ENCODE measurements around the gene ABCB11. TPM values are rescaled to one million over a fixed set of nuclear protein-coding genes. Genes with fewer than 3 reads are reported as not detected.
"Not testable (repeated sequence)": the region's sequence is repeated elsewhere in the genome, so short reads cannot be mapped to it uniquely, and the experiment has no call there.

Gene ABCB11
- total and polyA plus RNA-seq, 7 donors = 0.01 to 0.12 (median 0.04) TPM; not detected in 2

DNA sequence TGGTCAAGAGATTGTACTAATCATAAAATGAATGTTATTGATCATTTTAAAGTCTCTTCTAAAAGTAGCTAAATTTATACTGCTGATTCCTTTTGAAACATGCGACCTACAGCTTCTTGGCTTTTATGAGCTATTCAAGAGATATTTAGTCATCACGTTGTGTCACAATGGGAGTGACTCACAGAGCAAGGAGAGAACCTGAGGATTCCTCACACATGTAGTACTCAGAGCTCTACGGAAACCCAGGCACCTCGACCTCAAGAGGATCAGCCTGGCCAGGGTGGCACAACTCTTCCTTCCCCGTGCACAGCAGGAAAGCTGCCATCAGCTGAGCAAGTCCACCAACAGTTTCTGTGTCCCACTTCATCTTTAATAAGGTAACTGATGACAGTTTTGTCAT lies 38.2 kb upstream of the ABCB11 start, which contains the start of gene DHRS9:
TSS of gene DHRS9 (plus strand) at position 223 of the 400 bp plus-strand sequence. CDS start 12,019 bp downstream, outside the sequence.
- no peaks in the 10 kb centered on the region for H3K9me3 ChIP-seq
- no peaks in the 10 kb centered on the region for H3K4me1 ChIP-seq
- intact Hi-C loops (cut with DNase I) = no loop called here
- H3K27ac ChIP-seq = no peak within 1 kb of the TSS
- TF ChIP-seq CTCF (IDR thresholded peaks at IDR 0.05) = no peak
- ATAC-seq (no peak), DNase-seq (no peak)
- H3K4me3 ChIP-seq = no peak within 1 kb of the TSS
- 66 to 73% (median 70%) methylated on average over 5 of the region's 5 CpGs for WGBS, 3 donors
- H3K36me3 ChIP-seq (ENCODE audit: insufficient read depth in 1 of 2, low read depth in 1 of 2) = no peaks in the 10 kb centered on the region
- no peaks in the 10 kb centered on the region for H3K27me3 ChIP-seq (ENCODE audit: insufficient read depth in 3 of 3, low read length in 2 of 3)

DNA sequence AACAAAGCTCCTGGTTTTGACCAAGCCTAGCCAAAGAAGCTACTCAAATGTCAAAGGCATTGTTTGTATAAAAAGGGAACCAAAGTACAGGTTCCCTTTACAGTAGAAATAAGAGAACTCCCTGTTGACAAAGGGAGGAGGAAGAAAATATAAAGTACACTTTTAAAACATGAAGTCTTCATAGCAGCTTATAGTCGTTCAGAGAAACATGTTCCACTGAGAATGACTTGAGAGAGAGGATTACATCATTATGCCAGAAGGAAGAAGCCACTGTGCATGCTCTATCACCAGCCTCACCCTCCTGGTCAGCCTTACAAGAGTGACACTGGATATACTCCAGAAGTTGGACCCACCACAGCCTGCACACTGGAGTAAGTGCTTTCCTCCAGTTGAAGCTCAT lies 35.8 kb upstream of the ABCB11 start:
- no peaks in the 10 kb centered on the region for H3K36me3 ChIP-seq (ENCODE audit: insufficient read depth in 1 of 2, low read depth in 1 of 2)
- H3K27ac ChIP-seq = no peak overlapping the region
- 22 to 52% (median 30%) methylated on average over 1 of the region's 1 CpG for WGBS, 3 donors
- no peaks in the 10 kb centered on the region for H3K9me3 ChIP-seq
- intact Hi-C loops (cut with DNase I) = no loop called here
- H3K27me3 ChIP-seq (ENCODE audit: insufficient read depth in 3 of 3, low read length in 2 of 3) = no peaks in the 10 kb centered on the region
- no peak overlapping the region for H3K4me3 ChIP-seq
- DNase-seq (no peak), ATAC-seq (no peak)
- no peak for TF ChIP-seq CTCF (IDR thresholded peaks at IDR 0.05)
- no peaks in the 10 kb centered on the region for H3K4me1 ChIP-seq

- WGBS, 3 donors = 62 to 74% (median 65%) methylated on average over 2 of the region's 2 CpGs
- intact Hi-C loops (cut with DNase I) = no loop called here
- no peaks in the 10 kb centered on the region for H3K36me3 ChIP-seq (ENCODE audit: insufficient read depth in 1 of 2, low read depth in 1 of 2)
- no peak overlapping the region for H3K27ac ChIP-seq
- no peaks in the 10 kb centered on the region for H3K9me3 ChIP-seq
- no peak for TF ChIP-seq CTCF (IDR thresholded peaks at IDR 0.05)
- no peaks in the 10 kb centered on the region for H3K27me3 ChIP-seq (ENCODE audit: insufficient read depth in 3 of 3, low read length in 2 of 3)
- DNase-seq = no peak
- H3K4me3 ChIP-seq = no peak overlapping the region
- ATAC-seq = no peak
- H3K4me1 ChIP-seq = no peaks in the 10 kb centered on the region
Observed at GRCh38 chr2:169065864-169066517, 34.9 kb upstream of the ABCB11 start.

DNA sequence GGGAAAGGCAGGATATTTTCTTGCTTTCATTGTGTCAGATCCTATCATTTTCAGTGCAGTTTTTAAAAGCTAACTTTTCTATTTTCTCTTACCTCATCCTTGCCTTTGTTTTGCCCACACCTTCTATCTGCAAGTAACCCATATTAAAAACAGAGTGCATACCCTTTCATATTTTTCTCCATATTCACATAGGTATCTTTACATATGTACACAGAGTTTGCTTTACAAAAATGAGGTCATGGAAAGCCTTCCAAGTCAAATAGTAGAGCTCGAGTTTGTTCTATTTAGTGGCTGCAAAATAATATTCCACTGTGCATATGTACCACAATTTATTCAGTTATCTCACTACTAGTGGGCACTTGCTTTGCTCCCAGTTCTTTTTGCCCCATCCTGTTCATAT lies 34.3 kb upstream of the ABCB11 start:
- no peak for ATAC-seq
- Histone ChIP-seq H3K9me3 (no peaks in the 10 kb centered on the region), H3K4me3 (no peak overlapping the region), H3K27me3 (ENCODE audit: insufficient read depth in 3 of 3, low read length in 2 of 3) (no peaks in the 10 kb centered on the region), H3K4me1 (no peaks in the 10 kb centered on the region), H3K36me3 (ENCODE audit: insufficient read depth in 1 of 2, low read depth in 1 of 2) (no peaks in the 10 kb centered on the region), H3K27ac (no peak overlapping the region)
- intact Hi-C loops (cut with DNase I) = no loop called here
- 60 to 71% (median 62%) methylated on average over 1 of the region's 1 CpG for WGBS, 3 donors
- TF ChIP-seq CTCF (IDR thresholded peaks at IDR 0.05) = no peak
- DNase-seq = no peak

- WGBS, 3 donors = 94 to 96% (median 96%) methylated on average over 17 of the region's 17 CpGs
- H3K4me1 ChIP-seq; H3K27me3 ChIP-seq (ENCODE audit: insufficient read depth in 3 of 3, low read length in 2 of 3); H3K27ac ChIP-seq; intact Hi-C loops (cut with DNase I); DNase-seq; H3K36me3 ChIP-seq (ENCODE audit: insufficient read depth in 1 of 2, low read depth in 1 of 2); H3K9me3 ChIP-seq; H3K4me3 ChIP-seq; ATAC-seq: not testable (repeated sequence)
Observed at GRCh38 chr2:169064199-169064598, 33.1 kb upstream of the ABCB11 start.

DNA sequence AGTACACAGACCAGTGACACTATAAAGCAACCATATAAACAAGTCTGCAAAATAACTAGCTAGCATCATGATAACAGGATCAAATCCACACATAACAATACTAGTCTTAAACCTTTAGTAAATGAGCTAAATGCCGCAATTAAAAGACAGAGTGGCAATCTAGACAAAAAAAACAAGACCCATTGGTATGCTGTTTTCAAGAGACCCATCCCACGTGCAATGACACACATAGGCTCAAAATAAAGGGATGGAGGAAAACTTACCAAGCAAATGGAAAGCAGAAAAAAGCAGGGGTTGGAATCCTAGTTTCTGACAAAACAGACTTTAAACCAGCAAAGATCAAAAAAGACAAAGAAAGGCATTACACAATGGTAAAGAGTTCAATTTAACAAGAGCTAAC lies 23.5 kb upstream of the ABCB11 start:
- ATAC-seq; H3K4me1 ChIP-seq; H3K4me3 ChIP-seq; DNase-seq; H3K27ac ChIP-seq; H3K36me3 ChIP-seq (ENCODE audit: insufficient read depth in 1 of 2, low read depth in 1 of 2); intact Hi-C loops (cut with DNase I); H3K27me3 ChIP-seq (ENCODE audit: insufficient read depth in 3 of 3, low read length in 2 of 3): not testable (repeated sequence)
- WGBS, 3 donors = 75 to 83% (median 81%) methylated on average over 2 of the region's 2 CpGs
- peaks cover 12% of the 10 kb centered on the region for H3K9me3 ChIP-seq
